Measurements from ENCODE around the gene LGALS16.
A peak's percentile ranks its signal among the peaks of the same experiment; 100 is the strongest.
"Not testable (repeated sequence)": the region's sequence is repeated elsewhere in the genome, so short reads cannot be mapped to it uniquely, and the experiment has no call there.

Gene LGALS16, protein sequence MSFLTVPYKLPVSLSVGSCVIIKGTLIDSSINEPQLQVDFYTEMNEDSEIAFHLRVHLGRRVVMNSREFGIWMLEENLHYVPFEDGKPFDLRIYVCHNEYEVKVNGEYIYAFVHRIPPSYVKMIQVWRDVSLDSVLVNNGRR

DNA sequence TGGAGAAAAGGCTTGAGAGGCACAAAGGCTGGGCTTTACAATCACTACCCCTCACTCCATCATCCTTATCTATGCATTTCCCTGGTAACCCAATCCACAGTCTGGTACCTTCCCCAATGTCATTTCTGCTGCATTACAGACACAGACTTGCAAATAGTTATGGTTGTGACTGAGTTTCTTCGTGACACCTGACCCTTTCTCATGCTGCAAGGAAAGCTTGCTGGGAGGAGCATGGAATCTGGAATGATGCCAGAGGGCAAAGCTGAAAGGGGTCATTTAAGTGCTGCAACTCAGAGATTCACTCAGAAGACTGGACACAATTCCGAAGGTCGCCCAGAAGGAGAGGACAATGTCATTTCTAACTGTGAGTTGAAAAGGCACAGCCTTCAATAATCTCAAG is at the start of gene LGALS16:
Gene LGALS16, plus strand, starts transcription at position 301 of the 400 bp plus-strand sequence. Its CDS starts 49 bp downstream, at position 350.
- no peak for DNase-seq (ENCODE audit: low read depth in 2 of 2)

DNA sequence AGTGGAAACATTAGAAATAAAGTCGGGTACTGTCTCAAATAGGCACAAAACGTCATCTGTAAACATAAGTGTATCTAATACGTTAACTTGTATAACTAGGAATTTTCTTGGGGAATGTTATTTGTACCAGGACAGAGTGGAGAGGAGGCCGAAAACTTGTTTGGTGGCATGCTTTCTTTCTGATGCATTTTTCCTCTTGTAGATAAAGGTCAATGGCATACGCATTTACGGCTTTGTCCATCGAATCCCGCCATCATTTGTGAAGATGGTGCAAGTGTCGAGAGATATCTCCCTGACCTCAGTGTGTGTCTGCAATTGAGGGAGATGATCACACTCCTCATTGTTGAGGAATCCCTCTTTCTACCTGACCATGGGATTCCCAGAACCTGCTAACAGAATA is 48.7 kb upstream of the LGALS16 start:
- no peak for DNase-seq (ENCODE audit: low read depth in 2 of 2)

- DNase-seq (ENCODE audit: low read depth in 2 of 2) = no peak
These were observed 48.2 kb upstream of the LGALS16 start for GRCh38 chr19:39607561-39607960.

DNA sequence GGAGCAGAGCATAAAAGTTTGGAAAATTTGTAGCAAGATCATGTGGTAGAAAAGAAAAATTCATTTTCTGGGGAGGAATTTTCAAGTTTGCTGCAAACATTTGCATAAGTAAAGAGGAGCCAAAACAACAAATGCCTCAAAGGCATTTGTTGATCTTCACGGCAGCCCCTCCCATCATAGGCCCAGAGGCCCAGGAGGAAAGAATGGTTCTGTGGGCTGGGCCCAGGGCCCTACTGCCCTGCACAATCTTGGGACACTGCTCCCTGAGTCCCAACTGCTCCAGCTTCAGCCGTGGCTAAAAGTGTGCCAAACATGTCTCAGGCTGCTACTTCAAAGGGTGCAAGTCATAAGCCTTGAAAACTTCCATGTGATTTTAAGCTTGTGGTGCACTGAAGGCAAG is 42.1 kb upstream of the LGALS16 start:
- no peak for DNase-seq (ENCODE audit: low read depth in 2 of 2)

DNA sequence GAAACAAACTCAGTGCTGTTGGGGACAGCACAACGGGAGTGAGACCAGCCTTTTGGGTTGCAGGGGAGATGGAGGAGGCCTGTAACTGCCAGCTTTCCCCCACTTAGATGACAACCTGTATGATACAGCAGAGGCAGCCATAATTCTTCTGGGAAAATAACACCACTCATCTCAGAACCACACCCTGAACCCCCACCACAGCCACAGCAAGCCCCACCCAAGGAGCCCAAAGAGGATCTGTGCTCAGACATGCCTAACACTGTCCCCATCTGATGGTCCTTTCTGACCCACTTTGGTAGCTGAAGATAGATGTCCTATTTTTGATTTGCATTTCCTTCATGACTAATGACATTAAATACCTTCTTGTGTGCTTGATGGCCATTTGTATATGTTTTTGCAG is 38.0 kb upstream of the LGALS16 start:
- DNase-seq (ENCODE audit: low read depth in 2 of 2) = no peak

- DNase-seq (ENCODE audit: low read depth in 2 of 2) = no peak
These were observed 31.8 kb upstream of the LGALS16 start for GRCh38 chr19:39623946-39624345.

GRCh38 chr19:39627631-39628030 is 28.1 kb upstream of the LGALS16 start:
- DNase-seq (ENCODE audit: low read depth in 2 of 2) = not testable (repeated sequence)

DNA sequence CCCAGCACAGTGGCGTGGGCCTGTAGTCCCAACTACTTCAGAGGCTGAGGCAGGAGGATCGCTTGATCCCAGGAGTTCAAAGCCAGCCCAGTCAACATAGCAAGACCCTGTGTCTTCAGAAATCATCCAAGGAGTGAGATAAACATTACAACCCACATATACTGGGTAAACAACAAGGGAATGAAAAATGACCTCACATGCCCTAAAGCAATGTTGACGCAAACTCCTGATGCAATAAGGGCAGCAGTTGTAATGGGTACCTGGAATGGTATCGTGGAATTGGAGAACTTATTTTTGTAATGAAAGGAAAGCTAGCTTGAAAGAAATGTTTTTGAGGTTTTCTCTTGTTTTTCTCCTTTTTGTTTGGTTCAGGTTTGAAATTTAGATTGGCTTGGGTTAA is 24.5 kb upstream of the LGALS16 start:
- no peak for DNase-seq (ENCODE audit: low read depth in 2 of 2)

GRCh38 chr19:39631626-39632025 is 24.1 kb upstream of the LGALS16 start:
- no peak for DNase-seq (ENCODE audit: low read depth in 2 of 2)

- no peak for DNase-seq (ENCODE audit: low read depth in 2 of 2)
These were observed 17.8 kb upstream of the LGALS16 start for GRCh38 chr19:39637891-39638290.

DNA sequence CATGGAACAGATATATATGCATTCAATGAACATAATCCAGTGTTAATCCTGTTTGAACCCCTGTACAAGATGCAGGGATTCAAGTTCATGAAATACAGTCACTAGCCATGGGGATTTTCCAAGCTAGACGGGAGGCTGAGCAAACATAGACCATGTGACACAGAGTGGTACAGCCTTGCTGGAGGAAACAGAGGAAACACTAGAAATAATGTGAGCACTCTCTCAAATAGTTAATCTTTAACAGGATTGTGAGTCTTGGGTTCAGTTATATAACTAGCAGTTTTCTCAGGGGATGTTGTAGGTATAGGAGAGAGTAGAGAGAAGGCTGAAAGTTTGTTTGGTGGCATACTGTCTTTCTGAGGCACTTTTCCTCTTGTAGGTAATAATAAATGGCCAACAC is 13.9 kb upstream of the LGALS16 start:
- DNase-seq (ENCODE audit: low read depth in 2 of 2) = no peak

DNA sequence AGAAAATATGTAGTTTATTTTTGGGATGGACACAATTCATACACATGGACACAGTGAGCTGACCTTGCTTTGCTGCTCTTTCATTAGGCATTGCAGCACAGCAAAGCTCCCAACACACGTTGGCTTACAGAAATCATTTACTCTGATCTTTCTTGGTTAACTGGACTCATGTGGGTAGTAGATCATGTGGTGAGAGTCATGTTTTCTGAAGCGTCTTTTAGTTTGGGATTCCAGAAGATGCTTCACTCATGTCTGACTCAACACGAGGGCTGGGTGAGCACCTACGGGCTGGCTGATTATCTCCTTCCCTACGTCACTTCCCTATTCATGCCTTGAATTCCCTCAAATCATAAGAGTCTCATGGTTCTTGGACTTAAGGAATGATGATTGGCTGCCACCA is 12.1 kb upstream of the LGALS16 start:
- DNase-seq (ENCODE audit: low read depth in 2 of 2) = no peak

DNA sequence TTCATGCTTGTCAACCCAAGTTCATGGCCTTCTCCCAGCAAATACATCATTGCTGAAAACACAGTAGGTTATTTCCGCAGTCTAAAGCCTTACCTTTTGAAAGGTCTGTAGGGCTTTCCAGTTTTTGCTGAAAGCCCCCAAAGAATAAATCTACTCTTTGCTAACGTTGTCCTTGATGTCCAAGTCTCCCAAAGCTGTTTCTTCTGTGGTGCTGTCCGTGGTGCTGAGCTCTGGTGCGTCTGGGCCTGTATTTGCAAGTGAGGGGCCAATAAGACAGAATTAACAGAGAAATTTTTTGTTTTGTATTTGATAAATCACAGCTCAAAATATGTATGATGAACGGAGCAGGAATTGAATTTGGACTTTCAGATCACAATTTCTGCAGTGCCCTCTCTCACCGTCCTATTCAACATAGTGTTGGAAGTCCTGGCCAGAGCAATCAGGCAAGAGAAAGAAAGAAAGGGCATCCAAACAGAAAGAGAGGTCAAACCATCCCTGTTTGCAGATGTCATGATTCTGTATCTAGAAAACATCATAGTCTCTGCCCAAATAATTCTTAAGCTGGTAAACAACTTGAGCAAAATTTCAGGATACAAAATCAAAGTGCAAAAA is 9.8 kb upstream of the LGALS16 start:
- DNase-seq (ENCODE audit: low read depth in 2 of 2) = no peak

- no peak for DNase-seq (ENCODE audit: low read depth in 2 of 2)
These were observed 7.8 kb upstream of the LGALS16 start for GRCh38 chr19:39647918-39648317.

- DNase-seq (ENCODE audit: low read depth in 2 of 2) = no peak
These were observed 4.1 kb downstream of the LGALS16 start for GRCh38 chr19:39659791-39660190.

DNA sequence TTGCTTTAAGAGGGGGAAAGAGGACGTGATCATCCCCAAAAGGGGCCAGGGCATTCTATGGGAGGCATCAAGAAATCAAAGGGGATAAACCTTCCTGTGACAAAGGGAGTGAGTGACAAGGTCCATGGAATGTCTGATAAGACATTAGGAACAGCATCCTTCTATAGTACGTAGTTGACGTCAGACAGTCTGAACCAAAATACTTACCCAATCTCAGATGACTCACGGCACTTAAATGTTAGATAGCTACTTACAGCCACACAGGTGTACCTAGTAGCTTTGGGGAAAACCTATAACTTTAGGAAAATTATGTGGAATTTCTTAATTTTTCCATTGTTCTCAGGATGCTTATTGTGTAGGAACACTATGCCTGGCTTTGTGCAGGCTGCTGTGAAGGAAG is 4.9 kb downstream of the LGALS16 start:
- DNase-seq (ENCODE audit: low read depth in 2 of 2) = no peak

DNA sequence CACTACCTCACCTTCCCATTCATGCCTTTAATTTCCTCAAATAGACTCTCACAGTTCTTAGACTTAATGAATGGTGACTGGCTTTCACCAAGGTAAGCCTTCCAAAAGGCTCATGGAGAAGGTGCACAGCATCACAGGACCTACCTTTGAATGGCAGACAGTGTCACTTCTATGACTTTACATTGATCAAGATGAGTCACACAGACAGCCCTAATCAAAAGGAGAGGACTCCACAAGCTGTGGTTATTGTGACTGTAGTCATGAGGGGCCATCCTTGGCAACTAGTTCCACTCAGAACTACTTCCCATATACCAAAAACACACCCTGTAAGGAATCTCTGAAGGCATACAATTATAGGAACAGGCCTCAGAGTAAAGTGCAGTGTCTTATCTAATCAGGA is 5.9 kb downstream of the LGALS16 start:
- no peak for DNase-seq (ENCODE audit: low read depth in 2 of 2)

DNA sequence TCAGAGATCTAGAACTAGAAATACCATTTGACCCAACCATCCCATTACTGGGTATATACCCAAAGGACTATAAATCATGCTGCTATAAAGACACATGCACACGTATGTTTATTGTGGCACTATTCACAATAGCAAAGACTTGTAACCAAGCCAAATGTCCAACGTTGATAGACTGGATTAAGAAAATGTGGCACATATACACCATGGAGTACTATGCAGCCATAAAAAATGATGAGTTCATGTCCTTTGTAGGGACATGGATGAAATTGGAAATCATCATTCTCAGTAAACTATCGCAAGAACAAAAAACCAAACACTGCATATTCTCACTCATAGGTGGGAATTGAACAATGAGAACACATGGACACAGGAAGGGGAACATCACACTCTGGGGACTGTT is 14.1 kb downstream of the LGALS16 start:
- not testable (repeated sequence) for DNase-seq (ENCODE audit: low read depth in 2 of 2)

DNA sequence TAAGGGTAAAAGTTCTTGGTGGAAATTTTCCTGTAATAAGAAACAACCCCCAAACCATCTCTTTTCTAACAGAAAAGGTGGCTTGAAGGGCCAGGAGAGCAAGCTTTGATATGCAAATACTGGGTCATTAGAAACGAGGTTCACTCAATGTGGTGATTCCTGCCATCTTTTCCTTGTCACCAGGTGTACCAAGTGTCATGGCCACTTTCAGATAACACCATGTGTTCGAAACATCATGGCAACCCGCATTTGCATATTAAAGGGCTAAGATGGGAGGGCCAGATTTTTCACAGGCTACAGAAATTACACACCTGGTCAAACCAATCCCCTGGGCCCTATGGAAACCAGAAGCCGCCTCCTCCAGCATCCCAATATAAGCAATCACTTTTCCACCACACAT is 15.3 kb downstream of the LGALS16 start:
- DNase-seq (ENCODE audit: low read depth in 2 of 2) = no peak

- peak in 1 of 2 donors; percentile 23 for DNase-seq (ENCODE audit: low read depth in 2 of 2)
These were observed 16.1 kb downstream of the LGALS16 start for GRCh38 chr19:39671739-39672363.

DNA sequence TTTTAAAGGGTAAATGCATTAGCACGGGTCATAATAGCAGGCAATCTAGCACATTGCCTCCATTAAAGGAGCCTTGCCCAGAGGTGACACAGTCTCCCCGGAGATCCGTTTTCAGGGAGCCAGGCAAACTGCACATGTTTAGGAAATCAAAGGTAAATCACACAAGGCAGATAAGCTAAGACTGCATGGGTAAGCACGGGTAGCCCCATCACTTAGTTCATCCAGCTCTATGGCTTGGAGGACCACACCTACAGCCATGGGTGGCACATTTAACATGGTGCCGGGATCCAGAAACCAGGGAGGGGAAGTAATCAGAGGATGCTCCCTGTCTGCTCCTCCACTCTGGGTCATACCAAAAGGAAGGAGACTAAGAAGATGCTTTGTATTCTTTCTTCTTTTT is 16.8 kb downstream of the LGALS16 start:
- DNase-seq (ENCODE audit: low read depth in 2 of 2) = no peak

DNA sequence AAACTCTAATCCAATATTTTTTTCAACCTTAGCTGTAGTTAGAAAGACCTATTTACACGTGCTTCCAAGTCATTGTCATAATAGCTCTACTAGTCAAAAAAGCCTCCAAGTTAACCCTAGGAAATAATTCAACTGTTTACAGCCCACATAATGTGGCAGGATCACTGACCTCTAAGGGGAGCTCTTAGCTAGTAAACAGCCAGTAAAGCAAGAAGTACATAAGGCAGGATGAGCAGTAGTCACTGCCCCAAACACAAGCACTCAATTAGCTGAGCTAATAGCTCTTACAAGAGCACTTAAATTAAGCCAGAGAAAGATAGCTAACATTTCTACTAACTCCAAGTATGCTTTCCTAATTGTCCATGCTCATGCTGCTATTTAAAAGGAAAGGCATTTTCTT is 18.1 kb downstream of the LGALS16 start:
- DNase-seq (ENCODE audit: low read depth in 2 of 2) = not testable (repeated sequence)

GRCh38 chr19:39676004-39676403 is 20.3 kb downstream of the LGALS16 start:
- DNase-seq (ENCODE audit: low read depth in 2 of 2) = no peak

Data from stimulated activated CD8-positive, alpha-beta memory T cell treated with anti-CD3 and anti-CD28 coated beads, Interleukin-7, amount 100 ng/mL, for 4 hours (primary cell).